ENCODE results near the gene TENM4. TPM values are rescaled to one million over a fixed set of nuclear protein-coding genes. Genes with fewer than 3 reads are reported as not detected.

TENM4 gene
- polyA plus RNA-seq, 1 donor from 2014 or later: 16.8 TPM

DNA sequence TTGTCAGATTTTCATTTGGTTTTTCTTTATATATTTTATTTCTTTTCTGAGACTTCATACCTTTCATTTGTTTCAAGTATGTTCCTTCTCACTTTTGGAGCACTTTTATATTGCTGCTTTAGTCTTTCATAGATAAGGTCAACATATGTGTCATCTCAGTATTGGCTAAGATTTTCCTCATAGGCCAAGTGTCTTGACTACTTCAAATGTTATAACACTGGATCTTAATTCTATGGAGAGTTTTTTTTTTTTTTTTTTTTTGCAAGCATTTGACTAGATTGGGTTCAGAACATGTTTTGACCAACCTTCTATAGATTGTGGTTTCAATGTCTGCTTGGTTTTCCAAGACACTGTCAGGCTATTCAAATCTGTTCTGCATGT lies 797.2 kb downstream of the TENM4 start:
- no peaks in the 10 kb centered on the region for H3K36me3 ChIP-seq (ENCODE audit: insufficient read depth, low read length)
- no peak for TF ChIP-seq RAD21 (conservative IDR thresholded peaks at IDR 0.05)
- no peak for TF ChIP-seq POLR2AphosphoS5 (IDR thresholded peaks at IDR 0.05)
- no peak for TF ChIP-seq EZH2 (IDR thresholded peaks at IDR 0.05; ENCODE audit: borderline replicate concordance, insufficient read depth, low read length, poor library complexity, severe bottlenecking)
- no peak for TF ChIP-seq EP300 (conservative IDR thresholded peaks at IDR 0.05; ENCODE audit: poor library complexity, severe bottlenecking)
- no peak for TF ChIP-seq MXI1 (conservative IDR thresholded peaks at IDR 0.05; ENCODE audit: poor library complexity, severe bottlenecking)
- TF ChIP-seq, protein P1, sequence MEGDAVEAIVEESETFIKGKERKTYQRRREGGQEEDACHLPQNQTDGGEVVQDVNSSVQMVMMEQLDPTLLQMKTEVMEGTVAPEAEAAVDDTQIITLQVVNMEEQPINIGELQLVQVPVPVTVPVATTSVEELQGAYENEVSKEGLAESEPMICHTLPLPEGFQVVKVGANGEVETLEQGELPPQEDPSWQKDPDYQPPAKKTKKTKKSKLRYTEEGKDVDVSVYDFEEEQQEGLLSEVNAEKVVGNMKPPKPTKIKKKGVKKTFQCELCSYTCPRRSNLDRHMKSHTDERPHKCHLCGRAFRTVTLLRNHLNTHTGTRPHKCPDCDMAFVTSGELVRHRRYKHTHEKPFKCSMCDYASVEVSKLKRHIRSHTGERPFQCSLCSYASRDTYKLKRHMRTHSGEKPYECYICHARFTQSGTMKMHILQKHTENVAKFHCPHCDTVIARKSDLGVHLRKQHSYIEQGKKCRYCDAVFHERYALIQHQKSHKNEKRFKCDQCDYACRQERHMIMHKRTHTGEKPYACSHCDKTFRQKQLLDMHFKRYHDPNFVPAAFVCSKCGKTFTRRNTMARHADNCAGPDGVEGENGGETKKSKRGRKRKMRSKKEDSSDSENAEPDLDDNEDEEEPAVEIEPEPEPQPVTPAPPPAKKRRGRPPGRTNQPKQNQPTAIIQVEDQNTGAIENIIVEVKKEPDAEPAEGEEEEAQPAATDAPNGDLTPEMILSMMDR (IDR thresholded peaks at IDR 0.05; ENCODE audit: poor library complexity, severe bottlenecking): no peak
- no peak for TF ChIP-seq TAF1 (IDR thresholded peaks at IDR 0.05; ENCODE audit: low read depth)
- TF ChIP-seq SMC3 (conservative IDR thresholded peaks at IDR 0.05; ENCODE audit: poor library complexity): no peak
- TF ChIP-seq, protein P2, sequence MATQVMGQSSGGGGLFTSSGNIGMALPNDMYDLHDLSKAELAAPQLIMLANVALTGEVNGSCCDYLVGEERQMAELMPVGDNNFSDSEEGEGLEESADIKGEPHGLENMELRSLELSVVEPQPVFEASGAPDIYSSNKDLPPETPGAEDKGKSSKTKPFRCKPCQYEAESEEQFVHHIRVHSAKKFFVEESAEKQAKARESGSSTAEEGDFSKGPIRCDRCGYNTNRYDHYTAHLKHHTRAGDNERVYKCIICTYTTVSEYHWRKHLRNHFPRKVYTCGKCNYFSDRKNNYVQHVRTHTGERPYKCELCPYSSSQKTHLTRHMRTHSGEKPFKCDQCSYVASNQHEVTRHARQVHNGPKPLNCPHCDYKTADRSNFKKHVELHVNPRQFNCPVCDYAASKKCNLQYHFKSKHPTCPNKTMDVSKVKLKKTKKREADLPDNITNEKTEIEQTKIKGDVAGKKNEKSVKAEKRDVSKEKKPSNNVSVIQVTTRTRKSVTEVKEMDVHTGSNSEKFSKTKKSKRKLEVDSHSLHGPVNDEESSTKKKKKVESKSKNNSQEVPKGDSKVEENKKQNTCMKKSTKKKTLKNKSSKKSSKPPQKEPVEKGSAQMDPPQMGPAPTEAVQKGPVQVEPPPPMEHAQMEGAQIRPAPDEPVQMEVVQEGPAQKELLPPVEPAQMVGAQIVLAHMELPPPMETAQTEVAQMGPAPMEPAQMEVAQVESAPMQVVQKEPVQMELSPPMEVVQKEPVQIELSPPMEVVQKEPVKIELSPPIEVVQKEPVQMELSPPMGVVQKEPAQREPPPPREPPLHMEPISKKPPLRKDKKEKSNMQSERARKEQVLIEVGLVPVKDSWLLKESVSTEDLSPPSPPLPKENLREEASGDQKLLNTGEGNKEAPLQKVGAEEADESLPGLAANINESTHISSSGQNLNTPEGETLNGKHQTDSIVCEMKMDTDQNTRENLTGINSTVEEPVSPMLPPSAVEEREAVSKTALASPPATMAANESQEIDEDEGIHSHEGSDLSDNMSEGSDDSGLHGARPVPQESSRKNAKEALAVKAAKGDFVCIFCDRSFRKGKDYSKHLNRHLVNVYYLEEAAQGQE (IDR thresholded peaks at IDR 0.05; ENCODE audit: borderline replicate concordance): no peak
- H3K9me3 ChIP-seq (ENCODE audit: low read length): no peaks in the 10 kb centered on the region
- no peaks in the 10 kb centered on the region for H3K9me2 ChIP-seq (ENCODE audit: insufficient read depth, low read length)
- no peak overlapping the region for H2AFZ ChIP-seq (ENCODE audit: low read depth, low read length)
- H3K27ac ChIP-seq (ENCODE audit: low read length): no peak overlapping the region
- H3K4me3 ChIP-seq (ENCODE audit: low read length): no peak overlapping the region
- no peaks in the 10 kb centered on the region for H3K79me2 ChIP-seq (replicated peaks; ENCODE audit: insufficient read depth, low read length)
- no peaks in the 10 kb centered on the region for H3K27me3 ChIP-seq (ENCODE audit: insufficient read depth, low read depth, low read length)
- no peak overlapping the region for H3K4me2 ChIP-seq (ENCODE audit: low read length)
- H4K20me1 ChIP-seq (ENCODE audit: insufficient read depth): no peaks in the 10 kb centered on the region
- H3F3A ChIP-seq (ENCODE audit: insufficient read depth, low read length, poor library complexity, severe bottlenecking): no peaks in the 10 kb centered on the region
- H3K9ac ChIP-seq (ENCODE audit: low read length): no peak overlapping the region

DNA sequence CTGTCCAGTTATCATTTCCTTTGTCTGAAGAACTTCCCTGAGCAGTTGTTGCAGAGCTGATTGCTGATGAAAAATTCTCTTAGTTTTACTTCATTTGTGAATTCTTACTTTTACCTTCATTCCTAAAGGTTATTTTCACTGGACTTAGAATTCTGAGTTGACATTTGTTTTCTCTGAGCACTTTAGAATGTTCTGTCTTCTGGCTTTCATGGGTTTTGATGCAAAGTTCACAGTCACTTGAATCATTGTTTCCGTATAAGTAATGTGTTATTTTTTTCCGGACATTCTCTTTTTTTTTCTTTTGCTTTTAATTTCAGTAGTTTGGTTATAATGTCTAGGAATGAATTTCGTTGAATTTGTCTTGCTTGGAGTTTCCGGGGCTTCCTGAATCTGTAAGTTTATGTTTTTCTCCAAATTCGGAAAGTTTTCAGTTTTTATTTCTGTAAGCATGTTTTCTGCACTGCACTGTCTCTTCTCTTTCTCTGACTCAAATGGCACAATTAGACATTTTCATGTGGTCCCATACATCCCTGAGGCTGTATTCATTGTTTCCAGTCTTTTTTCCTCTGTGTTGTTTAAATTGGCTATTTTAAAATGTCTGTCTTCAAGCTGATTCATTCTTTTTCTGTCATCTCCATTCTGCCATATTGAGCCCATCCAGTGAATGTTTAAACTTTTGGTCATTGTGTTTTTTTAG lies 797.7 kb downstream of the TENM4 start:
- Histone ChIP-seq H3K4me2 (ENCODE audit: low read length) (no peak overlapping the region), H3K4me3 (ENCODE audit: low read length) (no peak overlapping the region), H2AFZ (ENCODE audit: low read depth, low read length) (no peak overlapping the region), H3K9ac (ENCODE audit: low read length) (no peak overlapping the region), H3K9me3 (ENCODE audit: low read length) (no peaks in the 10 kb centered on the region), H3K27me3 (ENCODE audit: insufficient read depth, low read depth, low read length) (no peaks in the 10 kb centered on the region), H4K20me1 (ENCODE audit: insufficient read depth) (no peaks in the 10 kb centered on the region), H3K27ac (ENCODE audit: low read length) (no peak overlapping the region), H3K9me2 (ENCODE audit: insufficient read depth, low read length) (no peaks in the 10 kb centered on the region), H3F3A (ENCODE audit: insufficient read depth, low read length, poor library complexity, severe bottlenecking) (no peaks in the 10 kb centered on the region), H3K36me3 (ENCODE audit: insufficient read depth, low read length) (no peaks in the 10 kb centered on the region), H3K79me2 (replicated peaks; ENCODE audit: insufficient read depth, low read length) (no peaks in the 10 kb centered on the region)
- TF ChIP-seq RAD21 (conservative IDR thresholded peaks at IDR 0.05) (no peak), SMC3 (conservative IDR thresholded peaks at IDR 0.05; ENCODE audit: poor library complexity) (no peak)
